Mesenchymal stem cell (in vitro differentiated cells and primary cell): Measurements from ENCODE around the gene TMEM184B.

ENCODE experiments used
- DNase-seq: peaks from one replicate; pipeline ENCODE4 v3.0.0-alpha.2; 2013
- H2AFZ ChIP-seq: one replicate; pipeline ENCODE4 v1.6.1; 2013; ENCODE audit warnings: low read depth, mild to moderate bottlenecking, control low read depth, inconsistent platforms, low read length, moderate library complexity
- H2AK5ac ChIP-seq: 2 replicates; pipeline ENCODE4 v1.6.1; 2013; ENCODE audit warnings: low read length, moderate library complexity, mild to moderate bottlenecking, inconsistent platforms; ENCODE audit not compliant: severe bottlenecking
- H2BK120ac ChIP-seq: one replicate; pipeline ENCODE4 v1.6.1; 2013; ENCODE audit warnings: low read depth, mild to moderate bottlenecking, inconsistent platforms, low read length, moderate library complexity
- H2BK12ac ChIP-seq, 2 experiments: one replicate each; pipeline ENCODE4 v1.6.1; 2013; ENCODE audit warnings: inconsistent platforms in 2 of 2, low read length in 2 of 2, mild to moderate bottlenecking in 2 of 2, moderate library complexity in 2 of 2, control low read depth in 1 of 2
- H2BK15ac ChIP-seq: one replicate; pipeline ENCODE4 v1.6.1; 2013; ENCODE audit warnings: mild to moderate bottlenecking, low read depth, inconsistent platforms; ENCODE audit not compliant: poor library complexity, severe bottlenecking
- H2BK5ac ChIP-seq: 2 replicates; pipeline ENCODE4 v1.6.1; 2013; ENCODE audit warnings: low read depth, mild to moderate bottlenecking, low read length, control low read depth, inconsistent platforms; ENCODE audit not compliant: poor library complexity, severe bottlenecking
- H3K14ac ChIP-seq, 2 experiments: one replicate each; pipeline ENCODE4 v1.6.1; 2013; ENCODE audit warnings: inconsistent platforms in 2 of 2, low read length in 2 of 2, control low read depth in 1 of 2, mild to moderate bottlenecking in 1 of 2, moderate library complexity in 1 of 2
- H3K18ac ChIP-seq, 2 experiments: one replicate each; pipeline ENCODE4 v1.6.1; 2013; ENCODE audit warnings: inconsistent platforms in 2 of 2, low read length in 2 of 2, control low read depth in 1 of 2, low read depth in 1 of 2, mild to moderate bottlenecking in 1 of 2
- H3K23ac ChIP-seq, 2 experiments: one replicate each; pipeline ENCODE4 v1.6.1; 2013; ENCODE audit warnings: inconsistent platforms in 2 of 2, low read length in 2 of 2, mild to moderate bottlenecking in 2 of 2, moderate library complexity in 2 of 2, control low read depth in 1 of 2
- H3K27ac ChIP-seq: 2 replicates; pipeline ENCODE4 v1.5.1; 2013; ENCODE audit warnings: mild to moderate bottlenecking, moderate library complexity, low read length, control low read depth, inconsistent platforms; ENCODE audit not compliant: poor library complexity, severe bottlenecking
- H3K27me3 ChIP-seq, 2 experiments: 2 replicates each; pipeline versions ENCODE4 v1.6.1 to v1.7.0; 2013; ENCODE audit warnings: low read length in 2 of 2, mild to moderate bottlenecking in 2 of 2, moderate library complexity in 2 of 2, control low read depth in 1 of 2, inconsistent platforms in 1 of 2; ENCODE audit not compliant: control insufficient read depth in 1 of 2, insufficient read depth in 1 of 2
- H3K36me3 ChIP-seq, 2 experiments: 2 replicates each; pipeline versions ENCODE4 v1.6.1 to v1.7.0; 2013; ENCODE audit warnings: low read length in 2 of 2, control low read depth in 1 of 2, inconsistent platforms in 1 of 2, low read depth in 1 of 2, mild to moderate bottlenecking in 1 of 2; ENCODE audit not compliant: insufficient read depth in 2 of 2, control insufficient read depth in 1 of 2
- H3K4ac ChIP-seq, 2 experiments: one replicate each; pipeline ENCODE4 v1.6.1; 2013; ENCODE audit warnings: inconsistent platforms in 2 of 2, low read length in 2 of 2, mild to moderate bottlenecking in 2 of 2, moderate library complexity in 2 of 2, control low read depth in 1 of 2, low read depth in 1 of 2
- H3K4me1 ChIP-seq: 2 replicates; pipeline ENCODE4 v1.6.1; 2013; ENCODE audit warnings: low read depth, low read length, control low read depth; ENCODE audit not compliant: control insufficient read depth, insufficient read depth
- H3K4me2 ChIP-seq: 2 replicates; pipeline ENCODE4 v1.6.1; 2013; ENCODE audit warnings: low read length, mild to moderate bottlenecking, inconsistent platforms; ENCODE audit not compliant: poor library complexity, severe bottlenecking
- H3K4me3 ChIP-seq, 2 experiments: 2 replicates each; pipeline versions ENCODE4 v1.5.1 to v1.7.0; 2013; ENCODE audit warnings: low read length in 2 of 2, mild to moderate bottlenecking in 2 of 2, control low read depth in 1 of 2, low read depth in 1 of 2; ENCODE audit not compliant: insufficient read depth in 1 of 2
- H3K79me1 ChIP-seq: replicated peaks from 2 replicates; pipeline ENCODE4 v1.6.1; 2013; ENCODE audit warnings: mild to moderate bottlenecking, control low read depth, low read length, inconsistent platforms; ENCODE audit not compliant: poor library complexity, severe bottlenecking
- H3K9ac ChIP-seq: 2 replicates; pipeline ENCODE4 v1.7.0; 2013; ENCODE audit warnings: mild to moderate bottlenecking, low read length, moderate library complexity
- H3K9me3 ChIP-seq: 2 replicates; pipeline ENCODE4 v1.7.0; 2013; ENCODE audit warnings: mild to moderate bottlenecking, low read length; ENCODE audit not compliant: control insufficient read depth
- H4K8ac ChIP-seq: one replicate; pipeline ENCODE4 v1.6.1; 2013; ENCODE audit warnings: inconsistent platforms, mild to moderate bottlenecking, low read length, moderate library complexity
- H4K91ac ChIP-seq: one replicate; pipeline ENCODE4 v1.6.1; 2013; ENCODE audit warnings: mild to moderate bottlenecking, low read length, inconsistent platforms
- WGBS: methylation state at CpG from one replicate; pipeline ENCODE4 v1.1.7; 2013; ENCODE audit warnings: mixed read lengths; 5-methylcytosine and 5-hydroxymethylcytosine counted together

The TMEM184B gene

DNA sequence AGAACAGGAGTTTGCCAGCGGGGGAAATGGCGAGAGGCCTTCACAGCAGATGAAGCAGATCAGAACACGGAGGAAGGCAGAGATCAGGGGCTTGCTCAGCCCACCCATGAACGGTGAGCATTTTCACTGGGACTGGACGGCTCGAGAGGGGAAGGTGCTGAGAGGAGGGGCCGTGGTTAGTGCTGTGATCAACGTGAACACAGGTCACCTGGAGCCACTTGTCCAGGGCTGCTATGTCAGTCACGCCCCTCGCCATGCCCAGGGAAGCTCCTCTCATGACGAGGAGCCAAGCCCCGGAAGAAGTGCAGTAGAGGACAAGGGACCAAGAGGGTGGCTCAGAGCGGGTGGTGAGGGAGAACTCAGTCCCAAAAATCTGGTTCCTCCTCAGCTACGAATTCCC lies 98.2 kb downstream of the TMEM184B start:
- Histone ChIP-seq H2AK5ac (no peak overlapping the region), H3K4me3 (no peak overlapping the region), H3K27me3 (no peaks in the 10 kb centered on the region), H3K4ac (no peak overlapping the region), H2BK12ac (peak overlapping the region; percentile 18 to 67), H3K36me3 (no peaks in the 10 kb centered on the region), H3K27ac (no peak overlapping the region), H3K9me3 (no peaks in the 10 kb centered on the region), H3K23ac (no peak overlapping the region), H4K8ac (no peak overlapping the region), H3K4me2 (no peak overlapping the region), H2BK5ac (no peak overlapping the region), H3K18ac (peak overlapping the region; percentile 19 to 40), H3K14ac (no peak overlapping the region), H3K79me1 (peaks cover 6% of the 10 kb centered on the region), H2BK15ac (peak overlapping the region; percentile 0), H3K4me1 (peaks cover 24% of the 10 kb centered on the region), H2AFZ (no peak overlapping the region), H4K91ac (no peak overlapping the region), H2BK120ac (no peak overlapping the region), H3K9ac (no peak overlapping the region)
- no peak for DNase-seq
- 91% methylated on average over 14 of the region's 14 CpGs for WGBS

DNA sequence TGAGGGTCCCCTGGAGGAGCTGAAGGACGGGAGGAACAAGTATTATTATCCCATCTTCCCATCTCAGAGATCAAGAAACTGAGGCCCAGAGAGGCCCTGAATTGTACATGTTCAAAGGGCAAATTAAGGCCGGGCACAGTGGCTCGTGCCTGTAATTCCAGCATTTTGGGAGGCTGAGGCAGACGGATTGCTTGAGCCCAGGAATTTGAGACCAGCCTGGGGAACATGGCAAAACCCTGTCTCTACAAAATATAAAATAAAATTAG lies 99.2 kb downstream of the TMEM184B start:
- Histone ChIP-seq H3K27me3 (no peaks in the 10 kb centered on the region), H3K9me3 (no peaks in the 10 kb centered on the region), H3K4me2 (no peak overlapping the region), H3K18ac (no peak overlapping the region), H3K4me3 (no peak overlapping the region), H3K4ac (no peak overlapping the region), H3K36me3 (peaks cover 0 to 5% of the 10 kb centered on the region in 2 experiments), H2AK5ac (no peak overlapping the region), H3K14ac (no peak overlapping the region), H2BK5ac (no peak overlapping the region), H2BK12ac (no peak overlapping the region), H2AFZ (no peak overlapping the region), H2BK120ac (no peak overlapping the region), H3K27ac (no peak overlapping the region), H3K23ac (no peak overlapping the region), H4K8ac (no peak overlapping the region), H2BK15ac (no peak overlapping the region), H3K4me1 (peaks cover 24% of the 10 kb centered on the region), H3K9ac (no peak overlapping the region), H4K91ac (no peak overlapping the region), H3K79me1 (peaks cover 3% of the 10 kb centered on the region)
- DNase-seq = no peak
- 100% methylated on average over 3 of the region's 4 CpGs for WGBS

DNA sequence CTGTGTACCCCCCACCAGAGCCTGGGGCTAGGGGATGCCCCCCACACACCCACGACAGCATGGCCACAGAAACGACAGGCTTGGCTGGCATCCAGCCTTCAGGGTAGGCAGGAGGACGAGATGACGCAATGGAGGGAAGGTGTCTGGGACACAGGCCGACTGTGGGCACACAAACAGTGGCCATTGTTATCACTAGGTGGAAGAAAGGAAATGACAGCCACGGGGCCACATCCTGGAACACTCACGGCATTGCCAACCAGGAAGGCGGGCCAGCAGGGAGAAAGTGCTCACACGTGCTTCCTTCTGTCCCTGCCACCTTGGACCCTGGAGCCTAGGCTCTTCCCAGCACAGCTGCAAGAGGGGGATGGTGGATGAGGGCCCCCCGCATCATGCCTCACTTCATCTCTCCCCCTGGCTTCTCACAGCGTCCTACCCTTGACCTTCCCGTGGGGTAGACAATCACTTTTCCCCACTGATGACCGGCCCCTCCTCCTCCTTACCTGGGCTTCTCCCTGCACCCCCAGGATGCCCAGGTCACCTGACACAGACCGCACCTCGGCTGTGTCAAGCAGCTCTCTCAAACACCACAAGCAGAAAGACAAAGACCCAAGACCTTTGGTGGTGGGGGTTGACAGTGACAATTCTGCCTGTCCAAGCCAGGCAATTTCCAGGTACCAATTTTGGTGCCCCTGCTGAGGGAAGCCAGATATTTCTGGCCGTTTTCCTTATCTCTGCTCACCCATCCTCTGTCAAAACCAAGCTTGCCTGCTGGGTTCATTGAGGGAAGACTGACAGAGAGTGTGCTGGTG lies 99.8 kb downstream of the TMEM184B start:
- H4K91ac ChIP-seq = peak overlapping the region; percentile 84
- peaks cover 20% of the 10 kb centered on the region for H3K4me1 ChIP-seq
- H2AFZ ChIP-seq = no peak overlapping the region
- H3K4me3 ChIP-seq = peak overlapping the region in 1 of 2 experiments; percentile 23
- H3K18ac ChIP-seq = peak overlapping the region; percentile 55 to 57
- no peak overlapping the region for H3K27ac ChIP-seq
- no peak overlapping the region for H3K23ac ChIP-seq
- H2BK5ac ChIP-seq = no peak overlapping the region
- H2BK12ac ChIP-seq = peak overlapping the region; percentile 47 to 72
- peak overlapping the region; percentile 45 for H4K8ac ChIP-seq
- 85% methylated on average over 15 of the region's 16 CpGs for WGBS
- H2BK15ac ChIP-seq = no peak overlapping the region
- peaks cover 3% of the 10 kb centered on the region for H3K79me1 ChIP-seq
- no peak overlapping the region for H3K9ac ChIP-seq
- peak overlapping the region in 1 of 2 experiments; percentile 0 for H3K4ac ChIP-seq
- H3K27me3 ChIP-seq = no peaks in the 10 kb centered on the region
- H3K9me3 ChIP-seq = no peaks in the 10 kb centered on the region
- H2BK120ac ChIP-seq = peak overlapping the region; percentile 38
- H2AK5ac ChIP-seq = no peak overlapping the region
- peaks cover 0 to 9% of the 10 kb centered on the region in 2 experiments for H3K36me3 ChIP-seq
- H3K14ac ChIP-seq = peak overlapping the region in 1 of 2 experiments; percentile 88
- H3K4me2 ChIP-seq = no peak overlapping the region
- no peak for DNase-seq

DNA sequence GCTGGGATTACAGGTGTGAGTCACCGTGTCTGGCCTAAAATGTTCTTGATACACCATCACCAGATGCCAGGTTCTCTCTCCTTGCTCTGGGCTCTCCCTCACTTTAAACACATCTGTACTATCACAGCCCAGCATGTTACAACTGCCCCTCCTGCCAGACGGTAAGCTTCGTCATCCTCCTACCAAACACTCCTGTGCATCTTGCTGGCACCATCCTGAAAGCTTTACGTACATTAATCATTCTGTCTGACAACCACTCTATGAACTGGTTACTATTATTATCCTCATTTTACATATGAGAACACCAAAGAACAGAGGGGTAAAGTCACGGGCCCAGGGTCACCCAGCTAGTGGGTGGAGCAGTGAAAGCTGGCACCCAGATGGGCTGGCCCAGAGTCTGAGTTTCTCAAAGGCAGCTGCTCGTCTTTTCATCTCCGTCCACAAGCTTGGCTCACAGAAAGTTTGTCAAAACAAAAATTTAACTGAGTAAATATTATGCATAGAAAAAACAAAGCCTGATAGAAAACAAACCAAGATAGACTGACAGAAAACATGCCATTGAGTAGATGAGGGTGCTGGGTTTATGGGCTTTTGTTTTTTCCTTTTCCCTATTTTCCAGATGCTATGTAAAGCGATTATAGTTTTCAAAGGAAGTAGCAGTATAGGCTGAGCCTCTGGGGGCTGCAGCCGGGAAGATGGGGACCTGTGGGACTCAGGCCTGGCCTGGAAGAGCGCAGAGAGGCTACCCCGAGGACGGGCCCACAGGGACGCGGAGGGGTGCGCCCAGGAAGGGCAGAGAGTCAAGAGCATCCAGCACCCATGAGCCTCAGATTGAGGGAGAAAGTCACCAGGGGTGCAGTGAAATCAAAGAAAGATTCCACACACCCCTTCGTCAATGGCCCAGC lies 100.6 kb downstream of the TMEM184B start:
- no peaks in the 10 kb centered on the region for H3K27me3 ChIP-seq
- no peak overlapping the region for H2AK5ac ChIP-seq
- no peak overlapping the region for H4K8ac ChIP-seq
- WGBS = 92% methylated on average over 14 of the region's 16 CpGs
- H3K9me3 ChIP-seq = no peaks in the 10 kb centered on the region
- H2BK120ac ChIP-seq = no peak overlapping the region
- peaks cover 3% of the 10 kb centered on the region for H3K79me1 ChIP-seq
- H3K14ac ChIP-seq = no peak overlapping the region
- H2BK15ac ChIP-seq = peak overlapping the region; percentile 68
- peak overlapping the region in 1 of 2 experiments; percentile 7 for H3K4ac ChIP-seq
- H3K18ac ChIP-seq = peak overlapping the region in 1 of 2 experiments; percentile 57
- no peak overlapping the region for H3K9ac ChIP-seq
- no peak overlapping the region for H2AFZ ChIP-seq
- no peak for DNase-seq
- no peak overlapping the region for H3K27ac ChIP-seq
- H3K4me1 ChIP-seq = peaks cover 16% of the 10 kb centered on the region
- H3K4me2 ChIP-seq = no peak overlapping the region
- H4K91ac ChIP-seq = peak overlapping the region; percentile 44
- peak overlapping the region in 1 of 2 experiments; percentile 21 for H2BK12ac ChIP-seq
- H3K23ac ChIP-seq = no peak overlapping the region
- no peak overlapping the region for H2BK5ac ChIP-seq
- H3K36me3 ChIP-seq = peaks cover 0 to 16% of the 10 kb centered on the region in 2 experiments
- no peak overlapping the region for H3K4me3 ChIP-seq
